SK-MEL-5 (cell line): Measurements from ENCODE around the gene CD9. TPM values are rescaled to one million over a fixed set of nuclear protein-coding genes. Genes with fewer than 3 reads are reported as not detected.

ENCODE experiments used
- DNase-seq: peaks from one replicate; pipeline ENCODE4 v3.0.0-alpha.2; 2016; ENCODE audit warnings: low read depth, low spot score
- in situ Hi-C: cut with HindIII; loops from 2 replicates; pipeline ENCODE4 v1.10.0; 2016; ENCODE audit warnings: low sequenced_read_pairs, high pct_unique_total_duplicates, low pct_unique_long_range_greater_than_20kb
- total RNA-seq: library from RNA; depleted of rRNA; stranded (reverse); fragments of >200 nt; shearing (Covaris generic); gene quantifications from 2 replicates; pipeline ENCODE4 v1.2.3, GENCODE V29; 2014

CD9 gene
- total RNA-seq, 1 experiment from 2014 or later: 156 TPM

- DNase-seq: no peak
Observed at GRCh38 chr12:6274231-6275221, 74.3 kb downstream of the CD9 start.

GRCh38 chr12:6275928-6276887 is 76.0 kb downstream of the CD9 start:
- no peak for DNase-seq
- in situ Hi-C loops: no loop called here

More at GRCh38 chr12:6274231-6275221, 74.3 kb downstream of the CD9 start:
- in situ Hi-C loops: no loop called here

GRCh38 chr12:6276956-6277620 is 76.9 kb downstream of the CD9 start:
- DNase-seq: peak; percentile 66
- in situ Hi-C loops: no loop called here

- in situ Hi-C loops: no loop called here
- DNase-seq: no peak
Observed at GRCh38 chr12:6277982-6278438, 77.8 kb downstream of the CD9 start.

- in situ Hi-C loops: no loop called here
- peak; percentile 70 for DNase-seq
Observed at GRCh38 chr12:6278439-6279255, 78.4 kb downstream of the CD9 start.

GRCh38 chr12:6279256-6279628 is 79.0 kb downstream of the CD9 start:
- no peak for DNase-seq
- in situ Hi-C loops: no loop called here

- no peak for DNase-seq
- in situ Hi-C loops: no loop called here
Observed at GRCh38 chr12:6279631-6280030, 79.4 kb downstream of the CD9 start.

GRCh38 chr12:6280053-6280469 is 79.9 kb downstream of the CD9 start:
- in situ Hi-C loops: no loop called here
- DNase-seq: peak; percentile 40

- in situ Hi-C loops: no loop called here
Observed at GRCh38 chr12:6280672-6281071, 80.5 kb downstream of the CD9 start.

GRCh38 chr12:6281081-6281809 is 81.0 kb downstream of the CD9 start:
- in situ Hi-C loops: no loop called here
- no peak for DNase-seq

More at GRCh38 chr12:6280672-6281071, 80.5 kb downstream of the CD9 start:
- no peak for DNase-seq

- in situ Hi-C loops: no loop called here
- peak; percentile 25 for DNase-seq
Observed at GRCh38 chr12:6282453-6282840, 82.2 kb downstream of the CD9 start.

GRCh38 chr12:6284273-6284672 is 84.1 kb downstream of the CD9 start:
- DNase-seq: no peak
- in situ Hi-C loops: no loop called here

GRCh38 chr12:6285063-6285477 is 84.9 kb downstream of the CD9 start:
- peak; percentile 82 for DNase-seq
- in situ Hi-C loops: no loop called here

GRCh38 chr12:6285532-6286306 is 85.5 kb downstream of the CD9 start:
- in situ Hi-C loops: no loop called here

More at GRCh38 chr12:6285532-6286306, 85.5 kb downstream of the CD9 start:
- DNase-seq: no peak
